ENCODE measurements around the gene RNPEP. TPM values are rescaled to one million over a fixed set of nuclear protein-coding genes. Genes with fewer than 3 reads are reported as not detected.

RNPEP gene
- total RNA-seq, 1 donor from 2014 or later: 42.8 TPM

Small RNA genes within 50 kb of the gene (microRNA-seq; reads per million reads assigned to microRNA genes)
- not detected for gene MIR6740

Other genes starting within 250 kb of the RNPEP start
- gene IPO9, start 153.5 kb upstream of the RNPEP start, total RNA-seq: 33.0 TPM
- gene SHISA4, start 93.8 kb upstream of the RNPEP start, total RNA-seq: 37.7 TPM
- 41.6 TPM for gene LMOD1, start 36.1 kb upstream of the RNPEP start, total RNA-seq
- 28.7 TPM for gene TIMM17A, start 27.1 kb upstream of the RNPEP start, total RNA-seq
- 6.4 TPM for gene ELF3, start 27.9 kb downstream of the RNPEP start, total RNA-seq
- gene GPR37L1, start 140.3 kb downstream of the RNPEP start, total RNA-seq: 33.3 TPM
- gene ARL8A, start 162.1 kb downstream of the RNPEP start, total RNA-seq: 112 TPM
- gene PTPN7, start 178.0 kb downstream of the RNPEP start, total RNA-seq: 2.5 TPM
- 0.53 TPM for gene LGR6, start 211.2 kb downstream of the RNPEP start, total RNA-seq

Measured in sciatic nerve (tissue), 1 donor.